Measurements from ENCODE around the gene SRGN.
"Not testable (repeated sequence)": the region's sequence is repeated elsewhere in the genome, so short reads cannot be mapped to it uniquely, and the experiment has no call there.

The SRGN gene, protein sequence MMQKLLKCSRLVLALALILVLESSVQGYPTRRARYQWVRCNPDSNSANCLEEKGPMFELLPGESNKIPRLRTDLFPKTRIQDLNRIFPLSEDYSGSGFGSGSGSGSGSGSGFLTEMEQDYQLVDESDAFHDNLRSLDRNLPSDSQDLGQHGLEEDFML
- total RNA-seq: 244 to 1,129 reads per million in 2 experiments

DNA sequence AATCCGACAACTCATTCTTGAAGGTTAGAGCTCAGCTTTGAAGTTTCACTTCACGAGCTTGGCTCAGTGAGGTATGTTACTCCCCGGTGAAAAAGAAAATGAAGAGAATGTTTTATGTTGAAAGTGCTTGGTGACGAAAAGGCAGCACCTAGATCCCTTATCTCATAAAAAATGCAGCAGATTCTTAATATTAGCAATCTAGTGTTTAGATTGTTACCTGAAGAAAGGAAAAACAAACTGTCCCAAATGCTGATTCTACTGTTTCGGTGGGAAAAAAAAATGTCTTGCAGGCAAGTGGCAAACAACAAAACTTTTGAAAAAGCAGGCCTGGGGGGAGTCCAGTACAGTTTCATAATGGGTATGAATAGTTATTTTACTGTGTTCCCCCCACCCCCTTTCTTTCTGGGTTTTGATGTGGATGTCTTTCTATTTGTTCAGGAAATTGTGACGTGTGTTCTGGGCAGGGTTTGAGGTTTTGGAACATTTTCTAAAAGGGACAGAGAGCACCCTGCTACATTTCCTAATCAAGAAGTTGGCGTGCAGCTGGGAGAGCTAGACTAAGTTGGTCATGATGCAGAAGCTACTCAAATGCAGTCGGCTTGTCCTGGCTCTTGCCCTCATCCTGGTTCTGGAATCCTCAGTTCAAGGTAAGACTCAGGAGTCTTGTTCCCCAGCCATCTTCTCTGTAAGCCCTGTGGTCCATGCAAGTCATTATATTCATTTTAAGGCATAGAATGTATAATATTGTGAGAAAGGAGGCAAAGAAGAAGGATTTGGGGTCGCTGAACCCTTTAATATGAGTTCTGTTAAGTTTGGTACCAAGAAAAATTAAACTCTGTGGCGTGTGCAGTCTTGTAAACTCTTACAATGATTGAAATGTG lies at the start of gene SRGN:
SRGN (plus strand) TSS at position 514 of the 881 bp plus-strand sequence; CDS start at position 569, 55 bp downstream.
- peak; percentile 75 for DNase-seq (ENCODE audit: low read depth)

DNA sequence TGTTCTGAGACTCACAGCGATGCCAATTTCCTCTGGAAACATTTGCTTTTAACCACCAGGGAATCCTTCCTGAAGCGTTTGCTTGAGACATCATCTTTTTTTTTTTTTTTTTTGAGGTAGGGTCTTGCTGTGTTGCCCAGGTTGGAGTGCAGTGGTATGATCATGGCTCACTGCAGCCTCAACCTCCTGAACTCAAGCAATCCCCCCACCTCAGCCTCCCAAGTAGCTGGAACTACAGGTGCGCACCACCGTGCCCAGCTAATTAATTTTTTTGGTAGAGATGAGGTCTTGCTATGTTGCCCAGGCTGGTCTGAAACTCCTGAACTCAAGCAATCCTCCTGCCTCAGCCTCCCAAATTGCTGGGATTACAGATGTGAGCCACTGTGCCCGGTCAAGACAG lies 47.0 kb upstream of the SRGN start:
- DNase-seq (ENCODE audit: low read depth): not testable (repeated sequence)

DNA sequence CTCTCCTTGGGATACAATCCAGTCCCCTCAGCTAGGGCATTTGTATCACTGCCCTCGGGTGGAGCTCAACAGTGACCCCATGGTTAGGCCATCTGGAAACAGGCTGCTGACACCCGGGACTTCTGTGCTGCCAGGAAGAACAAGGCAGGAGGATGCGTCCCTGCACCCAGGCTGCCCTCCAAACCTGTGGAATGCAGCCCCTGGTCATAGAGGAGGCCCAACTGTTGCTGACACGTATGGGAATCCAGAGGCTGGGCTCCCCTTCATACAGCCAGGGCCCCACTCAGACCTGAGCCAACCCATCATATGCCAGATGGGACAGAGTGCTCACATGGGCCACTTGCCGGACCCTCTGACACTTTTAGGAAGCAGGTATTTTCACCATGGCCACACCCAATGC lies 45.5 kb upstream of the SRGN start:
- DNase-seq (ENCODE audit: low read depth): no peak

DNA sequence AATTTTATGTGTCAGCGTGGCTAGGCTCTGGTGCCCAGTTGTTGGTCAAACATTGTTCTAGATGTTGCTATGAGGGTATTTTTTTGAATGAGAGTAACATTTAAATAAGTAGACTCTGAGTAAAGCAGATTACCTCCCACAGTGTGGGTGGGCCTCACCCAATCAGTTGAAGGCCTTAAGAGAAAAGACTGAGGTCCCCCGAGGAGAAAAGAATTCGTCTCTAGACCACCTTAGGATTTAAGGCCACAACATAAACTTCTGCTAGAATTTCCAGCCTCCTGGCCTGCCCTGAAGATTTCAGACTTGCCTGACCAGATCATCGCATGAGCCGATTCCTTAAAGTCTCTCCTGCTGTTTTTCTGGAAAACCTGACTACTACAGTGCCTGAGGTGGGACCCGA lies 45.1 kb upstream of the SRGN start:
- no peak for DNase-seq (ENCODE audit: low read depth)

DNA sequence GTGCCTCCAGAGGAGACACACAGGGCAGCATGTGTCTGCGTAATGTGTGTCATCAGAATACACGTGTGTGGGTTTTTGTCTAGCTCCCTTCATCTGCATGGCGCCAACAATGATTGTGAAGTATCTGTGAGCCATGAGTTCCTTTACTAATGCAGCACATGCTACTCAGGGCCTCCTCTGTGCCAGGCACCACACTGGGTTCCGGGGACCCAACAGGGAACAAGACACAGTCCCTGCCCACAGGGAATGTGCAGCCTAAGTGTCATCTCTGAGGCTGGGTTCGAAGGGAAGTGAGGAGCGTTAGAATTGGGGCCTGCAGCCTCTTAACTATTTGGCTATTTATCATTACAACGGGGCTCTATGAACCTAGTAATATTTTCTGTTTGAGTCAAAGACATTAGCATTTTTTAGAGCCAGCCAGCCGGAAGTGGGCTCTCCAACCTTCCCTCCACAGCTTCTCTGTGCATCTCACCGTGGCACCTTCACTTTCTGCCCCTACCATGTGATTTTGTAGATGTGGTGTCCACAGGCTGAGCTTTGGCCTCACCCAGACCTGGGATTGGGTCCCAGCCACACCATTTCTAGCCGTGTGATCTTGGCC lies 43.9 kb upstream of the SRGN start:
- no peak for DNase-seq (ENCODE audit: low read depth)

DNA sequence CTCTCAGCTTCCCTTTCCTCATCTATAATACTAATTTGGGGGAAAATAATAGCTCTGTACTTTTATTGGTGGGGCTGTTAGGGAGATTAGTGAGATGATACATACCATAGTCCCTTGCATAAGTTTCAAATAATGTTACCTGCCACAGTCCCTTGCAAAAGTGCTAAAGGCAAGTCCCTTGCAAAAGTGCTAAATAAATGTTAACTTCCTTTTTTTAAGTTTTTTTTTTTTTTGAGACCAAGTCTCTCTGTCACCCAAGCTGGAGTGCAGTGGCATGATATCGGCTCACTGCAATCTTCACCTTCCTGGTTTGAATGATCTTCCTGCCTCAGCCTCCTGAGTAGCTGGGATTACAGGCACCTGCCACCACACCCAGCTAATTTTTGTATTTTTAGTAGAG lies 43.4 kb upstream of the SRGN start:
- no peak for DNase-seq (ENCODE audit: low read depth)

DNA sequence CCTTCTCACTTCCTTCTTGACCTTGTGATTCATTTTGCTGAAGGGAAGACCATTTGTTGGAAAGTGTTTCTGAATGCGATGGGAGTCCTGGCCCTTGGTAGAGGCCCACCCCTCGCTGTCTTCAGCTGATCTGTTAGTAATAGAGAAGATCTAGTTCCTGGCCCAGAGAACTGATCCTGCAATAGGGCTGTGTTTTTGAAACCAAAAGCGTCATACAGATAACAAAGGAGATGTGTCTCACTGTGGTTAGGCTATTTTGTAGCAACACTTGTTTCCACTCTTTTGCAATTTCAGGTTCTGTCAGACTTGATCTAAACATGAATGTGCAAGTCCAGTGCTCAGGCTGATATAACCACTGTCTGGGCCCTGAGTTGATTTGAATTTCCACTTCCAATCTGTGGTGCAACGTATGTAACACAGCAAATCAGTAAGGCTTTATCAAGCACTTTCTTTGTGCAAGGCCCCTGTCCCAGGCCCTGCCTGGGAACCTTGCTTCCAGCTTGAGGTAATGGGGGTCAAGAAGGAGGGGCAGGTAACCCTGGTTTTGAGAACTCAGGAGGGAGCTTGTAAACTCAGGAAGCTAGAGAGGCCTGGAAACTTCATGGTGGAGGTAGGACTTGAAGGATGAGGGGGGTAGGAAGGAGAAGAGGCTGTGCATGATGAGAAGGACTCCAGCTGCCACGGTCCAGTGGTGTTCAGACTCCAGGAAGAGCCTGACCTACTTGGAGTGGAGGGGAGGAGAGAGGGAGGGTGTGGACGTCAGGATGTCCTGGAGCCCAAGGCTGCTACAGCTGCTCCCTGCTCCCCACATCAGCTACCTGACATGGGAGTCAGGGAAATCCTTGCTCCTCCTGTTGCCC lies 42.2 kb upstream of the SRGN start:
- DNase-seq (ENCODE audit: low read depth): no peak

DNA sequence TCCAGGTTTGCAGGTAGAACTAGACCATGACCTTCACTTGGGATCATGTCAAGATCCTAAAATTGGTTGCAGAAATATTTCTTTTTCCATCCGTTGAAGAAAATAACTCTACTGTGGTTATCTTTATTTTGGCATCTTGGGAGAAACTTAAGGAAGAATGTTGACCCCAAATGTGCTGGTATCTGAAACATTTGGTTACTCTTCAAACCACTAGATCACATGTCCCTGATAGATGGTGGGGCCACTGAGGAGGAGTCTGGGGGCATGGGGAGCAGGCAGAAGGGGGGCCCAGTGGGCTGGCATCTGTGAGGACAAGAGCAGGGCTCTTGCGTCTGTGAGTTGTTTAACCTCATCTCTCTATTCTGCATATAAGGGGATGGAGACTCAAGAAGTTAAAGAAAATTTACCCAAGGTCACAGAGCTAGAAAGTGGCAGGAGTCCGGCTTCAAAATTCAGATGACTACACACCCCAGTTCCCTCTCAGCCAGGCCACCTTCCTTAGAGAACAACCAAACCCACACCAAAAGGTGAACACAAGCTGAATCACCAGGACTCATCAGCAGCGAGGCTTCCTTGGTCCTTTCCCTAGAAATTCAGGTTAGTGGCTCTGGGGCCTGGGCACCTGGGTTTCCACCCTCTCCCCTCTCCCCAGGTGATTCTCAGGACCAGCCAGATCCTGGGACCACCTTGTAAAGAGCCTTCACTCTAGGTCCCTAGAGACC lies 40.6 kb upstream of the SRGN start:
- no peak for DNase-seq (ENCODE audit: low read depth)

DNA sequence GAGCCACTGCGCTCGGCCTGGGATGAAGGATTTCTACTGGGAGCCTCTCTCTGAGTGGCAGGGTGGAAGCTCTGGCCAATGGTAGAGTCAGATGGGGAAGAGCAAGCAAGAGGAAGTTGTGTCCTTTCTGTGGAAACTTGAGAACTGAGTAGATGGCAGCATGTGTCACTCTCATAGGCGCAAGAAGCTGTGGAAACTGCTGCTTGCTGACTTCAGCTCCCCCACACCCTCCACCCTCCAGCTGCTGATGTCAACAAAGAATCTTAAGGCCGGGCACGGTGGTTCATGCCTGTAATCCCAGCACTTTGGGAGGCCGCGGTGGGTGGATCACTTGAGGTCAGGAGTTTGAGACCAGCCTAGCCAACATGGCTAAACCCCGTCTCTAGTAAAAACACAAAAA lies 39.8 kb upstream of the SRGN start:
- no peak for DNase-seq (ENCODE audit: low read depth)

DNA sequence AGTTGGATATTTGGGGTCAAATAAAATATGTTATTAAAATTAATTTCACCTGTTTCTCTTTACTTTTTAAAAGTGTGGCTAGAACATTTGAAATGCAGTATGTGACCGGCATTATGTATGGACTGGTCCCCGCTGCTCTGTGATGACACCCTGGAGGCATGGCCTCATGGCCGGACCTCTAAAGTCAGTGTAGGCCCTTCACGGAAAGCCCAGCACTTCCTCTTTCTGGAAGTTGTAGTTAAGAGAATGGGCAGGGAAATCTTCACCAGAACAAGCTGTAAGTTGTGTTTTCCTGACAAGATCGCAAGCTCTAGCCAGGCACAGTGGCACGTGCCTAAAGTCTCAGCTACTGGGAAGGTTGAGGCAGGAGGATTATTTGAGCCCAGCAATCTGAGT lies 38.3 kb upstream of the SRGN start:
- no peak for DNase-seq (ENCODE audit: low read depth)

DNA sequence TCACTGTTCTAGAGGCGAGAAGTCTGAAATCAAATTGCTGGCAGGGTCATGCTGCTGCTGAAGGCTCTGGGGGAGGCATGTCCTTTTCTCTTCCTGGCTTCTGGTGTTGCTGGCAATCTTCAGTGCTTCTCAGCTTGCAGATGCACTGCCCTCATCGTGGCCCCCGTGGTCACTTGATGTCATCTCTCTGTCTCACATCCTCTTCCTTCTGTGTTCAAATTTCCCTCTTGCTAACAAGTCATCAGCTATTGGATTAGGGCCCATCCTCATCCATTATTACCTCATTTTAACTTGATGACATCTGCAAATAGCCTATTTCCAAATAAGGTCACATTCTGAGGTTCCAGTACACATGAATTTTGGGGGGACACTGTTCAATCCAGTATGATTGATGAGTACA lies 36.6 kb upstream of the SRGN start:
- DNase-seq (ENCODE audit: low read depth): no peak

DNA sequence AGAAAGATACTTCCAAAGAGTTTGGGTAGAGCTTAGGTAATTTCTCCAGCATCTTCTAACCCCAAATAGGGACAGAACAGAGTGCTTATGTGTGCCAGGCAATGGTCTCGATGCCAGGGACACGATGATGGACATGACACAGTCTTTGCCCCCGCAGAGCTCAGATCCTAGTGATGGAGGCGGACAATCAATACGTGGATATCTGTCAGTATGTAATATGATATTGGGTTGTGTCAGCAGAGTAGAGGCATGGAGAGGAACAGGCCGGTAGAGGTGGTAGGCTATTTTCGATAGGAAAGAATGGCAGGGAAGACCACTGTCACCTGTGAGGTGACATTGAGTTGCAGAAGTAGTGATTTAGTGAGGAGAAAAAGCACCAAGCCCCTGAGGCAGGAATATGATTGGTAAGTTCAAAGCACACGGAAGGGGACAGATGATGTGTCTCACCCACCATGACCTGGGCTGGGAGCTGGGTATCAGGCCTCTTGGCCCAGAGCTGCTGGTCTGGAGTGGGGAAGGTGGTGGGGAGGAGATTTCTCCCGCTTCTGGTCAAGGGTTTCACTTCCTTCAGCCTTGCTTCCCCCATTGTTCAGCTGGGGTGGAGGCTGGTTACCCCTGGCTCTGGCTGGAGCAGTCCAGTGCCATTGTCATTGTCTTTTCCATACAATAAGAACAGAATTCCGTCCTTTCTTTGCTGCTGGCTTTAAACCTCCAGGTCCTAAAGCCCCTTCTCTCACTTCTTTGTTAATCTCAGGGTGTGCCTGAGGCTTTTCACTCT lies 36.0 kb upstream of the SRGN start:
- no peak for DNase-seq (ENCODE audit: low read depth)

DNA sequence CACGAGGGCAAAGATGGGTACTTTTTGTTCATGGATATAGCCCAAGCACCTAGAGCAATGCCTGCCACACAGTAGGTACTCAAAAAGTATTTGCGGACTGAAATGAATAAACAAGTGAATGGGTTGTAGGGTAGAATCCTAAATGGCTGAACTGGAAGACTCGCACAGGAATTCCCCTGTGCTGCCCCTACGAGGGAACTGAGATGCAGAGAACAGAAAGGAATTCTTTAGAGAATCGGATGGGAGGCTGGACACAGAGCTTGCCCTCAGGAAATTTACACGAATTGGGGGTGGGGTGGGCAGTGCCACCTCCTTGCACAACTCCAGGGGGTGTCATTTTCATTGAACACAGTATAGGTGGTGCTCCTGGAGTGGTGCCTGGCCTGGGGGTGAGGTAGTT lies 35.2 kb upstream of the SRGN start:
- no peak for DNase-seq (ENCODE audit: low read depth)

DNA sequence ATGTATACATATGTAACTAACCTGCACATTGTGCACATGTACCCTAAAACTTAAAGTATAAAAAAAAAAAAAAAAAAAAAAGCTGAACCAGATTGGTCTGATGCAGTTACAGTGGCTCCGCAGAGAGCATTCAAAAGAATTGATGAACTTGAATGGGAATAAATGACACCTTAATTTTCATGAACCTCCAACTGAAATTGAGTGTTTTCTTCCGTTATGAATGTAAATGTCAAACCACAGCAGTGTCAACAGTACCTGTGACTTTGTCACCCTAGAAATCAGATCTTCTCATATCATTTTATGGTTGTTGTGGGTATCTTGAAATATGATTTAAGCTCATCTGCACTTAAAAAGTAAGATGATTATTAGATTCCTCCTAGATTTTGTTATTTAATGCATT lies 32.7 kb upstream of the SRGN start:
- no peak for DNase-seq (ENCODE audit: low read depth)

DNA sequence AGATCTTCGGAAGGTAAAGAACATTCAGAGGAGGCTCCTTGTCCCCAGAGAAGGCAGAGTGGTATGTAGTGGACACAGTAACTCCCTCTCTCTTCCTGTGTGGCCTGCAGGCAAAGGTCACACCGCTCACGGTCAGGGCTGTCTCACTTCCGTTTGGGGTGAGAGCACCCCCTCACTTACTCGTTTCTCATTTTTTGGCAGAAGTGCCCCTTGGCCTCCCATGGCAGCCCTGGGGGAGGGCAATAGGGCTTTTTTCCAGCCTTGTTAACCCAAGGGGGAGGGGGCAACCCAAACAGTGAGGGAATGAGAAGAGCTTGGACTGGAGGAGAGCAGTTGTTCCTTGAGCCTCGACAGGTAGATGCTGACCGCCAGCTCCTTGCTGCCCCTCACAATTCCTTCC lies 31.8 kb upstream of the SRGN start:
- DNase-seq (ENCODE audit: low read depth): no peak

DNA sequence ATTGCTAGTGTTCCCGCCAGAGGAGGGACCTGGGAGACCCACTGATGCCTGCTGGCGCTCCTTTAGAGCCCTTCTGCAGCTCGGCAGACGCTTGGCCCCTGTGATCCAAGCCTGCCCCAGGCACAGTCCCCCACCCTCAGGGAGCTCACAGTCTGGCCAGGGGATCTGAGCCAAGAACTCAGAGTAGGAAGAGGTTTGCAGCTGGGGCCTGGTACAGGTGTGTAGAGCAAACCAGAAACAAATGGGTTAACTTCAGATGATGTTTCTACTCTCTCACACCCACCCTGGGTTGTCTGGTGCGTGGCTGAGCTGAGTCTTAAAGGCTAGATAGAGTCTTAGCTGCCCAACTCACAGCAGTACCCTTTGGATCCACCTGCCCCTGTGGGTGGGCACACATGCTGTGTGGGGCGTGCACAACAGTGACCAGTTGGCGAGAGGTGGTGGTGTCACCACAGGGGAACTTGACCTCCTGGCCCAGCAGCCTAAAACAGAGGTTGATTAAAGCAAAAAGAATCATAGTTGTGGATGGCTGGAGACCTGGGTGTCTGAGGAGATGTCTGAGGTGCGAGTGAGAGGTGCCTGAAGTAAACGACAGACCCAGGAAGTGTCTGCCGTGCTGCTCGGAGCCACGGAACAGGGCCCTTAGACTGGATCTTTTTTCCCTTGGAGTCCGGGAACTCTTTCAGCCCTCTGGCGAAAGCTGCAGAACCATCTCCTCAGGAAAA lies 31.2 kb upstream of the SRGN start:
- no peak for DNase-seq (ENCODE audit: low read depth)

DNA sequence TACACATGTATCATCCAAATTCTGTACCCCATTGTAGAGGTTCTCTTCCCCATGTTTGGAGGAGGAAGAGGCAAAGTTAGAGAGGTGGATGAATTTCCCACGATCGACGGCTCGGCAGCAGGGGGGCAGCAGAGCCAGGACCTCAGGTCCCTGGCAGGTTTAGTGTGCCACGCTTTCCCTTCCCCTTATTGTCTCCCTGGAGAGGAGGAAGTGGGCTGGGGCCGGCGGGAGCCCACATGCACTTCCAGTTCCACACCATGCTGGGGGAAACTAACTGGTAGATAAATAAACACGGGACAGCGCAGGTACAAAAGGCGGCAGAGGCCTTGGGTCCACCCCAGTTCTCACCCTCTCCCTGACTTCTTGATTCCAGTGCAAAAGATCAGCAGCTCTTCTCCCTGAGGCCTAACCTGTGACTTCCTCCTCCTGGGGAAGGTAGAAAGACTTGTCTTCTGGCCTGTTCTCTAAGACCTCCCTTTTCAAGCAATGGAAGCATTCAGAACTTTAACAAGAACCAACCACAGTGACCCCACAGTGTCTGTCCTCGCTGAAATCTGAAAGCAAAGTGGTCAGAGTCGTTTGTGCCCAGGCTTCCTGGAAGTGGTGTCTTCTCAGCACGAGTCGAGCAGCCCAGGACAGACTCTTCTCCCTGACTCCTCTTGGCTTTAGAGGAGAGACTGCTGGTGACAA lies 30.5 kb upstream of the SRGN start:
- no peak for DNase-seq (ENCODE audit: low read depth)

DNA sequence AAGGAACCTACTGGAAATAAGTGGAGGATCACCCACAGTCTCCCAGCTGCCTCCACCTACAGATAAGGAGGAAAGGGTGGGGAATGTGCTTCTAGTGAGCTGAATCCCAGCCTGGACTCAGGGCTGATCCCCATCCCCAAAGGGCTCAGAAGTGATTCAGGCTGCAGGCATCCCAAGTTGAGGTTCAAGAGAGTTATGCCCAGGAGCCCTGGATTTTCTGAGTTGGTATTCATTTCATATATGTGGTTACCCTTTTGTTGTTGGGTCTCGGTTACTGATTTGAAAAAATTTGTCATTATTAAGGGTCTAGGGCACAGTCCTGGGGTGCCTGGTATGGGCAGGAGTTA lies 30.0 kb upstream of the SRGN start:
- no peak for DNase-seq (ENCODE audit: low read depth)

DNA sequence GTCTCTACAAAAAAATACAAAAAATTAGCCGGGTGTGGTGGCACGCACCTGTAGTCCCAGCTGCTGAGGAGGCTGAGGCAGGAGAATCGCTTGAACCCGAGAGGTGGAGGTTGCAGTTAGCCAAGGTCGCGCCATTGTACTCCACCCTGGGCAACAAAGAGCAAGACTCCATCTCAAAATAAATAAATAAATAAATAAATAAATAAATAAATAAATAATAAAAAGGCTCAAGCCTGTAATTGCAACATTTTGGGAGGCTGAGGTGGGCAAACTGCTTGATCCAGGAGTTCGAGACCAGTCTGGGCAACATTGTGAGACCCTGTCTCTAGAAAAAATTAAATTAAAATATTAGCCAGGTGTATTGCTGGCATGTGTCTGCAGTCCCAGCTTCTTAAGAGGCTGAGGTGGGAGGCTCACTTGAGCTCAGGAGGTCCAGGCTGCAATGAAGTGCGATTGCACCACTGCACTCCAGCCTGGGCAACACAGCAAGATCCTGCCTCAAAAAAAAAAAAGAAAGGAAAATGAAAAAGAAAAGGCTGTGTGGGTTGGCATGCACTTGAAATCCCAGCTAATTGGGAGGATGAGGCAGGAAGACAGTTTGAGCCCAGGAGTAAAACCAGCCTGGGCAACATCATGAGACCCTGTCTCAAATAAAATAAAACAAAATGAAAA lies 27.6 kb upstream of the SRGN start:
- no peak for DNase-seq (ENCODE audit: low read depth)
